Ishikawa (cell line): ENCODE results near the gene NEK10.

ENCODE experiments used
- CEBPB ChIP-seq: IDR thresholded peaks from 2 replicates; pipeline ENCODE4 v1.6.1; 2012
- CREB1 ChIP-seq: IDR thresholded peaks from 2 replicates; pipeline ENCODE4 v1.6.1; 2012; ENCODE audit warnings: low read depth
- EGR1 ChIP-seq: IDR thresholded peaks from 2 replicates; pipeline ENCODE4 v1.6.1; 2012
- EP300 ChIP-seq: IDR thresholded peaks from 2 replicates; pipeline ENCODE4 v1.6.1; 2012; ENCODE audit warnings: borderline replicate concordance
- FOXM1 ChIP-seq: IDR thresholded peaks from 2 replicates; pipeline ENCODE4 v1.6.1; 2012; ENCODE audit warnings: low read depth, borderline replicate concordance
- NFIC ChIP-seq: IDR thresholded peaks from 2 replicates; pipeline ENCODE4 v1.6.1; 2012
- RAD21 ChIP-seq: IDR thresholded peaks from 2 replicates; pipeline ENCODE4 v1.6.1; 2012; ENCODE audit warnings: low read depth
- REST ChIP-seq: IDR thresholded peaks from 2 replicates; pipeline ENCODE4 v1.6.1; 2012; ENCODE audit warnings: low read depth, mild to moderate bottlenecking
- TAF1 ChIP-seq: IDR thresholded peaks from 2 replicates; pipeline ENCODE4 v1.6.1; 2012; ENCODE audit warnings: low read depth, mild to moderate bottlenecking
- TCF12 ChIP-seq: IDR thresholded peaks from 2 replicates; pipeline ENCODE4 v1.6.1; 2012; ENCODE audit warnings: low read depth
- TEAD4 ChIP-seq: IDR thresholded peaks from 2 replicates; pipeline ENCODE4 v1.6.1; 2012
- USF1 ChIP-seq: IDR thresholded peaks from 2 replicates; pipeline ENCODE4 v1.6.1; 2012
- YY1 ChIP-seq: IDR thresholded peaks from 2 replicates; pipeline ENCODE4 v1.6.1; 2012; ENCODE audit warnings: low read depth
- ZBTB7A ChIP-seq: IDR thresholded peaks from 2 replicates; pipeline ENCODE4 v1.6.1; 2012; ENCODE audit warnings: low read depth
- TF ChIP-seq, protein P1 (sequence below): IDR thresholded peaks from 2 replicates; pipeline ENCODE4 v1.6.1; 2012

The NEK10 gene

GRCh38 chr3:27345493-27345892, 23.7 kb downstream of the NEK10 start:
- TF ChIP-seq FOXM1 (no peak), CEBPB (no peak)
- TF ChIP-seq, protein P1, sequence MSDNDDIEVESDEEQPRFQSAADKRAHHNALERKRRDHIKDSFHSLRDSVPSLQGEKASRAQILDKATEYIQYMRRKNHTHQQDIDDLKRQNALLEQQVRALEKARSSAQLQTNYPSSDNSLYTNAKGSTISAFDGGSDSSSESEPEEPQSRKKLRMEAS = no peak

DNA sequence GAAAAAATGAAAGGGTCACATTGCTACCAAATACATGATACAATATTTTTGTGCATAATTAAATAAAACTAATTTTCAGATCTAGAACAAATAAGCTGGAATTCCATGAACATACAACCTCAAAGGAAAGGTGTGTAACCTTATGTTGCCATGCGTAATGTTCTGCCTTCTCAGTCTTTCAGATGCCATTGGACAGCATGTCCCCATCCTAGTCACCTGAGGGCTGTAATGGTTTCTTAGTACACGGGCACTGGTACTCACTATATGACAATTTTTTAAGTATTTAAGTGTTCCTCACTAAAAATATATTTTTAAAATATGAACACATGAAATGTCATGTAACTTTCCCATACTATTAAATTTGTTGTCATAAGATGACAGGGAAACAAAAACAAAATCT, 24.1 kb downstream of the NEK10 start:
- TF ChIP-seq CREB1 (no peak), REST (no peak), ZBTB7A (no peak), TEAD4 (no peak), CEBPB (no peak), RAD21 (no peak), FOXM1 (no peak), USF1 (no peak), EP300 (no peak), NFIC (no peak), TCF12 (no peak), TAF1 (no peak), YY1 (no peak), EGR1 (no peak)
- TF ChIP-seq, protein P1 = no peak

- no peak for TF ChIP-seq EGR1
- no peak for TF ChIP-seq NFIC
Measured at GRCh38 chr3:27344192-27344591, 25.0 kb downstream of the NEK10 start.

GRCh38 chr3:27342267-27342666, 26.9 kb downstream of the NEK10 start:
- TF ChIP-seq YY1 (no peak), TAF1 (no peak), REST (no peak), RAD21 (no peak), FOXM1 (no peak), USF1 (no peak)

GRCh38 chr3:27340534-27340933, 28.6 kb downstream of the NEK10 start:
- TF ChIP-seq, protein P1 = no peak
- TF ChIP-seq CEBPB (no peak), TCF12 (no peak), REST (no peak), TEAD4 (no peak), EP300 (no peak), FOXM1 (no peak), USF1 (no peak), CREB1 (no peak), EGR1 (no peak), RAD21 (no peak), TAF1 (no peak), ZBTB7A (no peak), YY1 (no peak), NFIC (no peak)
